Prostate gland (tissue), 2 donors: ENCODE measurements around the gene SCAPER.

Experiments
- CTCF ChIP-seq, 4 experiments: fragments of 200-600 bp in 2 of 4; fragments of 450-650 bp in 2 of 4; sonication (generic) in 2 of 4; IDR thresholded peaks; 1 replicate in 3 of 4; 2 replicates in 1 of 4; pipeline ENCODE4 v1.5.1; 2016 to 2019; ENCODE audit warnings: antibody characterized with exemption in 4 of 4, mild to moderate bottlenecking in 2 of 4, moderate library complexity in 2 of 4
- POLR2A ChIP-seq: fragments of 450-650 bp; IDR thresholded peaks from one replicate; pipeline ENCODE4 v1.6.1; 2016; ENCODE audit warnings: antibody characterized with exemption, mild to moderate bottlenecking
- POLR2AphosphoS5 ChIP-seq: sonication (generic); formaldehyde crosslinking; IDR thresholded peaks from one replicate; pipeline ENCODE4 v1.6.1; 2017; ENCODE audit warnings: antibody characterized with exemption

GRCh38 chr15:76378691-76379090, 526.4 kb downstream of the SCAPER start:
- TF ChIP-seq POLR2A (no peak), CTCF (IDR thresholded peaks at IDR 0.05) (no peak), POLR2AphosphoS5 (no peak)
